ENCODE data around the gene IQGAP2.

IQGAP2 gene

DNA sequence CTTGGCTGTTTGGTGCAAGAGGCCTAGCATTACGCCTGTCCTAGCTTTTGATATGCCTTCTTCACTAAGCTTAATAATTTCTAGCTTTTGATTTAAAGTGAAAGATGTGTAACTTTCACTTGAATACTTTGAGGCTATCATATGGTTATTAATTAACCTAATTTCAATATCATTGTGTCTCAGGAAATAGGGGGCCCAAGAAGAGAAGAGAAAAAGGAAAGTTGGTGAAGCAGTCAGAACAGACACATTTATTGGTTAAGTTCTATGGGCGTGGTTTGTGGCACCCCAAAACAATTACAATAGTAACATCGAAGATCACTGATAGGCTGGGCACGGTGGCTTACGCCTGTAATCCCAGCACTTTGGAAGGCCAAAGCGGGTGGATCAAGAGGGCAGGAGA, 261.0 kb downstream of the IQGAP2 start:
- Histone ChIP-seq H3K27ac (ENCODE audit: low read depth, low read length) (no peak overlapping the region), H3K9ac (ENCODE audit: low read length) (no peak overlapping the region), H3F3A (ENCODE audit: insufficient read depth) (no peaks in the 10 kb centered on the region), H3K4me3 (ENCODE audit: insufficient read depth, low read length, poor library complexity, severe bottlenecking) (no peak overlapping the region), H3K79me2 (ENCODE audit: insufficient read depth, low read length) (no peaks in the 10 kb centered on the region), H3K4me2 (ENCODE audit: low read depth, low read length, poor library complexity, severe bottlenecking) (no peak overlapping the region), H3K36me3 (ENCODE audit: low read length) (no peaks in the 10 kb centered on the region), H2AFZ (ENCODE audit: low read depth, low read length, severe bottlenecking) (no peak overlapping the region), H3K27me3 (ENCODE audit: low read length) (no peaks in the 10 kb centered on the region), H3K9me2 (replicated peaks; ENCODE audit: insufficient read depth, low read length) (no peaks in the 10 kb centered on the region), H3K9me3 (ENCODE audit: insufficient read depth, low read length) (no peaks in the 10 kb centered on the region), H4K20me1 (ENCODE audit: low read depth, low read length) (no peaks in the 10 kb centered on the region)
- TF ChIP-seq, protein P1, sequence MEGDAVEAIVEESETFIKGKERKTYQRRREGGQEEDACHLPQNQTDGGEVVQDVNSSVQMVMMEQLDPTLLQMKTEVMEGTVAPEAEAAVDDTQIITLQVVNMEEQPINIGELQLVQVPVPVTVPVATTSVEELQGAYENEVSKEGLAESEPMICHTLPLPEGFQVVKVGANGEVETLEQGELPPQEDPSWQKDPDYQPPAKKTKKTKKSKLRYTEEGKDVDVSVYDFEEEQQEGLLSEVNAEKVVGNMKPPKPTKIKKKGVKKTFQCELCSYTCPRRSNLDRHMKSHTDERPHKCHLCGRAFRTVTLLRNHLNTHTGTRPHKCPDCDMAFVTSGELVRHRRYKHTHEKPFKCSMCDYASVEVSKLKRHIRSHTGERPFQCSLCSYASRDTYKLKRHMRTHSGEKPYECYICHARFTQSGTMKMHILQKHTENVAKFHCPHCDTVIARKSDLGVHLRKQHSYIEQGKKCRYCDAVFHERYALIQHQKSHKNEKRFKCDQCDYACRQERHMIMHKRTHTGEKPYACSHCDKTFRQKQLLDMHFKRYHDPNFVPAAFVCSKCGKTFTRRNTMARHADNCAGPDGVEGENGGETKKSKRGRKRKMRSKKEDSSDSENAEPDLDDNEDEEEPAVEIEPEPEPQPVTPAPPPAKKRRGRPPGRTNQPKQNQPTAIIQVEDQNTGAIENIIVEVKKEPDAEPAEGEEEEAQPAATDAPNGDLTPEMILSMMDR (IDR thresholded peaks at IDR 0.05; ENCODE audit: insufficient read depth, low read length, poor library complexity, severe bottlenecking), result no peak
- TF ChIP-seq EZH2phosphoT487 (conservative IDR thresholded peaks at IDR 0.05; ENCODE audit: low read length), result no peak

DNA sequence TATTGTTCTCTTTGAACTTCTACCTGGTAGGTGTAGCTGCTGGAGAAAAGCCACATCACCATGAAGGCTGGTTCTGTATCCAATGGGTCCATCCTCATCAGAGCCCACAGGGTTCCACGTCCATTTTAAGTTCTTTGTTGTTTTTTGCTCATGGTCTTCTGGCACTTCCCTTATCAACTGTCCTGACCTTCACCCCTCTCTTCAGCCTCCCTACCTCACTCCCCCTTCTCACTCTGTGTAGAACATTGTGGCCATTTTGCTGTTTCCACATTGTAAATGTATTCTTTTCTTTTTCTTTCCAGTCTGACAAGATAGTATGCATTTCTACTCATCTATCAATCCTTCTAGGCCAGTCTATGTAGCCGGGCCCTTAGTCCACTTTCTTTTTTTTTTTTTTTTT, 264.4 kb downstream of the IQGAP2 start:
- no peak overlapping the region for H3K27ac ChIP-seq (ENCODE audit: low read depth, low read length)
- H3F3A ChIP-seq (ENCODE audit: insufficient read depth), result no peaks in the 10 kb centered on the region
- no peaks in the 10 kb centered on the region for H3K9me3 ChIP-seq (ENCODE audit: insufficient read depth, low read length)
- H4K20me1 ChIP-seq (ENCODE audit: low read depth, low read length), result no peaks in the 10 kb centered on the region
- H3K9me2 ChIP-seq (replicated peaks; ENCODE audit: insufficient read depth, low read length), result no peaks in the 10 kb centered on the region
- H3K9ac ChIP-seq (ENCODE audit: low read length), result no peak overlapping the region
- no peaks in the 10 kb centered on the region for H3K27me3 ChIP-seq (ENCODE audit: low read length)
- no peak overlapping the region for H3K4me3 ChIP-seq (ENCODE audit: insufficient read depth, low read length, poor library complexity, severe bottlenecking)
- TF ChIP-seq, protein P1 (IDR thresholded peaks at IDR 0.05; ENCODE audit: insufficient read depth, low read length, poor library complexity, severe bottlenecking), result no peak
- no peak for TF ChIP-seq EZH2phosphoT487 (conservative IDR thresholded peaks at IDR 0.05; ENCODE audit: low read length)
- H3K79me2 ChIP-seq (ENCODE audit: insufficient read depth, low read length), result no peaks in the 10 kb centered on the region
- no peak overlapping the region for H2AFZ ChIP-seq (ENCODE audit: low read depth, low read length, severe bottlenecking)
- no peak overlapping the region for H3K4me2 ChIP-seq (ENCODE audit: low read depth, low read length, poor library complexity, severe bottlenecking)
- H3K36me3 ChIP-seq (ENCODE audit: low read length), result no peaks in the 10 kb centered on the region

- no peak overlapping the region for H2AFZ ChIP-seq (ENCODE audit: low read depth, low read length, severe bottlenecking)
- no peak for TF ChIP-seq EZH2phosphoT487 (conservative IDR thresholded peaks at IDR 0.05; ENCODE audit: low read length)
- TF ChIP-seq, protein P1 (IDR thresholded peaks at IDR 0.05; ENCODE audit: insufficient read depth, low read length, poor library complexity, severe bottlenecking), result no peak
- no peaks in the 10 kb centered on the region for H3K36me3 ChIP-seq (ENCODE audit: low read length)
Measured at GRCh38 chr5:76669245-76669644, 266.2 kb downstream of the IQGAP2 start.

More at GRCh38 chr5:76669245-76669644, 266.2 kb downstream of the IQGAP2 start:
- Histone ChIP-seq H3K4me2 (ENCODE audit: low read depth, low read length, poor library complexity, severe bottlenecking) (no peak overlapping the region), H3K79me2 (ENCODE audit: insufficient read depth, low read length) (no peaks in the 10 kb centered on the region), H3K9me2 (replicated peaks; ENCODE audit: insufficient read depth, low read length) (no peaks in the 10 kb centered on the region), H4K20me1 (ENCODE audit: low read depth, low read length) (no peaks in the 10 kb centered on the region), H3K9me3 (ENCODE audit: insufficient read depth, low read length) (no peaks in the 10 kb centered on the region), H3K27ac (ENCODE audit: low read depth, low read length) (no peak overlapping the region), H3K9ac (ENCODE audit: low read length) (no peak overlapping the region), H3K27me3 (ENCODE audit: low read length) (no peaks in the 10 kb centered on the region), H3F3A (ENCODE audit: insufficient read depth) (no peaks in the 10 kb centered on the region), H3K4me3 (ENCODE audit: insufficient read depth, low read length, poor library complexity, severe bottlenecking) (no peak overlapping the region)

All from SU-DHL-6 (cell line).